ENCODE results near the gene KBTBD13. TPM values are rescaled to one million over a fixed set of nuclear protein-coding genes. Genes with fewer than 3 reads are reported as not detected.

KBTBD13 gene
- total RNA-seq, 1 donor from 2014 or later, result not detected

DNA sequence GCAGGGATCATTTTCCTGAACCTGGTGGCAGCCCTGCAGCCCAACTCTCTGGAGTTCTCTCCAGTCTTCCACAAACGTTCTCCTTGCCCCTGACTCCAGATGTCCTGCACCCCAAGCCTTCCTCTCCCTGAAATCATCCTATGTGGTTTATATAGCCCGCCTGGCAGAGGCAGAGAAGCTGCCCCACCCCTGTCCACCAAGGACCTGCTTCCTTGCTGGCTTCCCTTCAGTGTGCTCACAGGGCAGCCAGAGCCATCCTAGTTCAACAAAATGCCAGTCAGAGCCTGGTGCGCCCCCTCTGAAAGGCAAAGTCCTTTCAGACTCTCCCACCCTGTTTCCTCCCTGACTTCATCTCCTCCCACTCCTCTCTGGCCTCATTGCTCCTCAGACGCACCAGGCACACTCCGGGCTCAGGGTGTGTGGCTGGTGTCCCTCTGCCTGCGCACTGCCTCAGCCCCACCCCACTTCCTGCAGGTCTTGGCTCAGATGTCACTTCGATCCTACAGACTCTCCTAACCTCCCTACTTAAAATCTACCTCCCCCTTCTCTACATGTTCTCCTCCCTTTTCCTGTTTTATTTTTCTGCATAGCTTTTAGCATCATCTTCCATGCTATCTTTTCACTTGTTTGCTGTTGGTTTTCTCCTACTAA is 5.9 kb downstream of the KBTBD13 start:
- peak; percentile 51 for DNase-seq (ENCODE audit: low spot score)
- Histone ChIP-seq H3K9ac (no peak overlapping the region), H3K27ac (no peak overlapping the region), H3K4me2 (peak overlapping the region; percentile 72), H2AFZ (replicated peaks) (no peak overlapping the region), H3K9me3 (ENCODE audit: low read depth) (no peaks in the 10 kb centered on the region), H4K20me1 (ENCODE audit: low read depth) (peaks cover 35% of the 10 kb centered on the region), H3K36me3 (no peaks in the 10 kb centered on the region), H3K4me3 (peak overlapping the region; percentile 16), H3K27me3 (peaks cover 89% of the 10 kb centered on the region), H3F3A (ENCODE audit: low read depth) (peaks cover 46% of the 10 kb centered on the region), H3K4me1 (peaks cover 54% of the 10 kb centered on the region), H3K79me2 (ENCODE audit: low read depth) (no peaks in the 10 kb centered on the region)
- Mint-ChIP-seq H3K36me3 (no peaks in the 10 kb centered on the region), H3K4me3 (peak overlapping the region; percentile 64), H3K27ac (peak overlapping the region; percentile 6), H3K4me1 (peaks cover 63% of the 10 kb centered on the region), H3K27me3 (ENCODE audit: insufficient read depth, low read depth) (peaks cover 23% of the 10 kb centered on the region), H3K9me3 (no peaks in the 10 kb centered on the region)
- TF ChIP-seq EZH2phosphoT487 (IDR thresholded peaks at IDR 0.05), result no peak
- TF ChIP-seq, protein P1, sequence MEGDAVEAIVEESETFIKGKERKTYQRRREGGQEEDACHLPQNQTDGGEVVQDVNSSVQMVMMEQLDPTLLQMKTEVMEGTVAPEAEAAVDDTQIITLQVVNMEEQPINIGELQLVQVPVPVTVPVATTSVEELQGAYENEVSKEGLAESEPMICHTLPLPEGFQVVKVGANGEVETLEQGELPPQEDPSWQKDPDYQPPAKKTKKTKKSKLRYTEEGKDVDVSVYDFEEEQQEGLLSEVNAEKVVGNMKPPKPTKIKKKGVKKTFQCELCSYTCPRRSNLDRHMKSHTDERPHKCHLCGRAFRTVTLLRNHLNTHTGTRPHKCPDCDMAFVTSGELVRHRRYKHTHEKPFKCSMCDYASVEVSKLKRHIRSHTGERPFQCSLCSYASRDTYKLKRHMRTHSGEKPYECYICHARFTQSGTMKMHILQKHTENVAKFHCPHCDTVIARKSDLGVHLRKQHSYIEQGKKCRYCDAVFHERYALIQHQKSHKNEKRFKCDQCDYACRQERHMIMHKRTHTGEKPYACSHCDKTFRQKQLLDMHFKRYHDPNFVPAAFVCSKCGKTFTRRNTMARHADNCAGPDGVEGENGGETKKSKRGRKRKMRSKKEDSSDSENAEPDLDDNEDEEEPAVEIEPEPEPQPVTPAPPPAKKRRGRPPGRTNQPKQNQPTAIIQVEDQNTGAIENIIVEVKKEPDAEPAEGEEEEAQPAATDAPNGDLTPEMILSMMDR (IDR thresholded peaks at IDR 0.05), result no peak
- TF ChIP-seq EZH2 (IDR thresholded peaks at IDR 0.05), result no peak

DNA sequence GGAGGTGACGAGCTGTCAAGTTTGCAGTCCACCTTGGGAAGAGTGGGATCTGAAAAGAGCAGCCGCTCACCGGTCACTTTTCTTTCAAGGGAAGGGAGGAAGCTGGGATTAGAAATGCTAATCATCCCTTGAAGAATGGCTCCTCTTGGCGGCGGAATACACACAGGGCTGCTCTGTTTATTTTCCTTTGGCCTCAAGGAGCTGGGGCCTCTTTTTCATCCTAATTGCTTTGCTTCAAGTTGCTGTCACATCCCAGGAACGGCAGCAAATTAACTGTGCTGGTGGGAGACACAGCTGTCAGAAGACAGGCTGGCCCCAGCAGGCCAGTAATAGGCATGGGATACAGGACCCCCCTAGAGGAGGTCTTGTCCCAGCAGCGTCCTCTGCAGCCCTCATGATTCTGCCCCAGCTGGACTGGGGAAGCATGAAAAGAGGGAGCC is 6.7 kb downstream of the KBTBD13 start:
- peak overlapping the region; percentile 16 for H3K4me3 ChIP-seq

DNA sequence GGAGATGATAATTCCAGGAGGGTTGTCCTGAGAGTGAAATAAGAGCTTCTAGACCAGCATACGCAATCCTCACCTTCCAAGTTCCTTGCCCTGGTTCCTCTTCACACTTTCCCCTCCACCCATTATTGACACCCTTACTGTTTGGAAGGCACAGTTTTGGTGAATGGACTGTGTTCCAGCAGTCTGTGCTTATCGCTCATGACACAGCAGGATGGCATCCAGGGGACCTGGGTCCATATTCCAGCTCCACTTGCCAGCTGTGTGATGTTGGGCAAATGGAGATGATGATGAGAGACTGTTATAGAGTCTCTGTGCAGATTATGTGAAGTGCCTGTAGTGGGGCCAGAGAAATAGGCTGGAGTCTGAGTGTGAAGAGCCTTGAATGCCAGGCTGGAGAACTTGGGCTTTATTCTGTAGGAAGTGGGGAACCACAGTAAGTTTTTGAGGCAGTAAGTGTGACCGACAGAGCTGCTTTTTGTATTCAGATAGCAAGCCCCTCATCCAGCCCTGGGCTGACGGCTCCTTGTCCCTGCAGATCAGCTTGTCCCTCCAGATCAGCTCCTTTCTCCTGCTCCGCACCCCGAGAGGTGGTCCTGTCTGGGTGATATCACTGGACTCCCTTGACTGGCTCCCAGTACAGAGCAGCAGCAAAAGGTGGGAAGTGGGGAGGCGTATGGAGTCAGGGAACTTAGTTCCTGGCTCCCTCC is 8.1 kb downstream of the KBTBD13 start:
- Histone ChIP-seq H4K20me1 (ENCODE audit: low read depth) (peaks cover 42% of the 10 kb centered on the region), H3K4me3 (no peak overlapping the region), H3K4me2 (peak overlapping the region; percentile 72), H3K79me2 (ENCODE audit: low read depth) (no peaks in the 10 kb centered on the region), H3K27me3 (peaks cover 67% of the 10 kb centered on the region), H3F3A (ENCODE audit: low read depth) (peaks cover 58% of the 10 kb centered on the region), H3K9me3 (ENCODE audit: low read depth) (no peaks in the 10 kb centered on the region), H2AFZ (replicated peaks) (no peak overlapping the region), H3K4me1 (peaks cover 70% of the 10 kb centered on the region), H3K9ac (no peak overlapping the region), H3K36me3 (no peaks in the 10 kb centered on the region), H3K27ac (no peak overlapping the region)
- H3K27me3 Mint-ChIP-seq (ENCODE audit: insufficient read depth, low read depth), result peaks cover 25% of the 10 kb centered on the region
- H3K9me3 Mint-ChIP-seq, result no peaks in the 10 kb centered on the region
- H3K4me3 Mint-ChIP-seq, result no peak overlapping the region
- H3K4me1 Mint-ChIP-seq, result peaks cover 75% of the 10 kb centered on the region
- DNase-seq (ENCODE audit: low spot score), result no peak
- no peaks in the 10 kb centered on the region for H3K36me3 Mint-ChIP-seq
- no peak for TF ChIP-seq EZH2 (IDR thresholded peaks at IDR 0.05)
- TF ChIP-seq, protein P1 (IDR thresholded peaks at IDR 0.05), result no peak
- TF ChIP-seq EZH2phosphoT487 (IDR thresholded peaks at IDR 0.05), result no peak
- peak overlapping the region; percentile 86 for H3K27ac Mint-ChIP-seq

More for the DNA sequence above, 6.7 kb downstream of the KBTBD13 start:
- no peaks in the 10 kb centered on the region for H3K36me3 Mint-ChIP-seq
- Histone ChIP-seq H3K4me1 (peaks cover 57% of the 10 kb centered on the region), H2AFZ (replicated peaks) (no peak overlapping the region), H3K27ac (peak overlapping the region; percentile 90), H3K36me3 (no peaks in the 10 kb centered on the region), H3F3A (ENCODE audit: low read depth) (peaks cover 46% of the 10 kb centered on the region), H3K4me2 (peak overlapping the region; percentile 72), H4K20me1 (ENCODE audit: low read depth) (peaks cover 35% of the 10 kb centered on the region), H3K9me3 (ENCODE audit: low read depth) (no peaks in the 10 kb centered on the region), H3K9ac (no peak overlapping the region), H3K27me3 (peaks cover 80% of the 10 kb centered on the region), H3K79me2 (ENCODE audit: low read depth) (no peaks in the 10 kb centered on the region)
- H3K27me3 Mint-ChIP-seq (ENCODE audit: insufficient read depth, low read depth), result peaks cover 25% of the 10 kb centered on the region
- peak; percentile 58 for TF ChIP-seq EZH2phosphoT487 (IDR thresholded peaks at IDR 0.05)
- no peak for TF ChIP-seq EZH2 (IDR thresholded peaks at IDR 0.05)
- TF ChIP-seq, protein P1 (IDR thresholded peaks at IDR 0.05), result peak; percentile 45
- peak overlapping the region; percentile 17 for H3K27ac Mint-ChIP-seq
- H3K4me1 Mint-ChIP-seq, result peaks cover 65% of the 10 kb centered on the region
- no peaks in the 10 kb centered on the region for H3K9me3 Mint-ChIP-seq
- H3K4me3 Mint-ChIP-seq, result peak overlapping the region; percentile 64
- peak; percentile 92 for DNase-seq (ENCODE audit: low spot score)

All from neural progenitor cell (in vitro differentiated cells).